Uterus (tissue), 4 donors: ENCODE results near the gene LOXL1. TPM values are rescaled to one million over a fixed set of nuclear protein-coding genes. Genes with fewer than 3 reads are reported as not detected.

ENCODE experiments used
- DNase-seq, 2 donors: peaks; one replicate each; pipeline ENCODE4 v3.0.0-alpha.2; 2019 to 2020
- H3K27ac ChIP-seq, 2 donors: fragments of 200-600 bp; sonication (generic); 1 replicate in 1 of 2; 2 replicates in 1 of 2; pipeline ENCODE4 v1.5.1; 2016 to 2018
- H3K27me3 ChIP-seq, 2 donors: fragments of 200-600 bp; sonication (generic); one replicate each; pipeline ENCODE4 v1.5.1; 2018 to 2019; ENCODE audit warnings: control low read depth in 1 of 2
- H3K36me3 ChIP-seq, 2 donors: fragments of 200-600 bp; sonication (generic); one replicate each; pipeline ENCODE4 v1.5.1; 2019; ENCODE audit warnings: control low read depth in 1 of 2
- H3K4me1 ChIP-seq, 2 donors: fragments of 200-600 bp; sonication (generic); one replicate each; pipeline ENCODE4 v1.5.1; 2018 to 2019; ENCODE audit warnings: control low read depth in 1 of 2
- H3K4me3 ChIP-seq, 2 donors: fragments of 200-600 bp; sonication (generic); 1 replicate in 1 of 2; 2 replicates in 1 of 2; pipeline ENCODE4 v1.5.1; 2018 to 2019; ENCODE audit warnings: mild to moderate bottlenecking in 1 of 2
- H3K9me3 ChIP-seq, 2 donors: fragments of 200-600 bp; sonication (generic); one replicate each; pipeline ENCODE4 v1.5.1; 2019; ENCODE audit warnings: control low read depth in 1 of 2
- POLR2A ChIP-seq, 2 donors: fragments of 450-650 bp; IDR thresholded peaks; one replicate each; pipeline ENCODE4 v1.6.1; 2016; ENCODE audit warnings: antibody characterized with exemption in 2 of 2, mild to moderate bottlenecking in 1 of 2, moderate library complexity in 1 of 2
- intact Hi-C: fragments of 100-400 bp; cut with DNase I; formaldehyde crosslinking; loops from one replicate; pipeline ENCODE4 v1.15.1; 2023; ENCODE audit warnings: low total_unique reads
- total RNA-seq, 4 donors: library from RNA; depleted of rRNA in 3 of 4; stranded (reverse); fragments of >200 nt in 3 of 4; gene quantifications; one replicate each; pipeline versions ENCODE4 v1.1.0 to v1.2.4, GENCODE V29; 2014 to 2023
- TF ChIP-seq, protein P1 (sequence below), 4 experiments: fragments of 200-600 bp in 2 of 4; fragments of 450-650 bp in 2 of 4; sonication (generic) in 2 of 4; IDR thresholded peaks; one replicate each; pipeline ENCODE4 v1.5.1; 2016 to 2019; ENCODE audit warnings: antibody characterized with exemption in 4 of 4, mild to moderate bottlenecking in 2 of 4, moderate library complexity in 1 of 4
- donor health status: DM: yes; HTN: yes; CAD: no.

The LOXL1 gene
- total RNA-seq, 4 donors from 2014 or later: 19.4 to 68.4 (median 33.1) TPM

DNA sequence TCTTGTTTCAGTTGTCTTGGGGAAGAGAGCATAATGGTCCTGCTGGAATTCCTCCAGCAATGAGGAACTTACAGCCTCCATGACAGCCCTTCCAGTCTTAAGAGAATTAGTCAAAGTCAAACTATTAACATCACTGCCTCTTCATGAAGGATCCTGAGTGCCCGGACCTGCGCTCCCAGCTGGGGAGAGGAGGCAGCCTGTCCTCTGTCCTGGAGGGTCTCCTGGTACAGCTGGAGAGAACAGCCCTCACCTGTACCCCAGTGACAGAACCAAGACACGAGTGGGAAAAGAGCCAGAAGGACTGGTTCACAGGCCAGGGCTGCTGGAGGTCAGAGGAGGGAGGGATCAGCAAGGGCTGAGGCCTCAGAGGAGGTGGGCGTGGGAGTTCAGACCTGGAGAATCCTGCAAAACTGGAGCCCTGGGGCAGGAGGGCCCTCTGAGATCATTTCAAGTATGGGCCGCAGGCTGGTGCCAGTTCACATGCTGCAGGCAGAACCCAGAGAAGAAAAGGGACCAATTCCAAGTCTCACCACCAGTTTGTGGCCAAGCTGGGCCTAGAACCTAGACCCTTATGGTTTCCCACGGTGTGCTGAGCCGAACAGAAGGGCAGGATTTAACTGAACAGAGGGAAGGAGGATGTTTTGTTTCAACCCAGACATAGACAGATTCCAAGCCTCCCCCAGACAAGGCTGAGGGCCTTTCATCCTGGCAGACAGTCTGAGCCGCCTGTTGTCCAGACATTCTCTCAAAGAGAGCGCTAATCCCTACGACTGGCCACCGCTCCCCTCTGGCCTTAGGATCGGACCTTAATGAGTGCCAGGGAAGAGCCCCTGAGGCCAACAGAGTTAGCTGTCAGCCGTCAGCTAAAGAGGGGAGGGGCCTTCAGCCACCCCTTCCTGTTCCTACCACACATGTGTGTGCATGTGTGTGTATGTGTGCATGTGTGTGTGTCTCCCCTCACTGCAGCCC lies 18.2 kb downstream of the LOXL1 start:
- Histone ChIP-seq H3K27ac (peak overlapping the region; percentile 45 to 55), H3K4me1 (peaks cover 0 to 19% of the 10 kb centered on the region in 2 donors), H3K9me3 (no peaks in the 10 kb centered on the region), H3K27me3 (no peaks in the 10 kb centered on the region), H3K4me3 (no peak overlapping the region), H3K36me3 (no peaks in the 10 kb centered on the region)
- TF ChIP-seq, protein P1, sequence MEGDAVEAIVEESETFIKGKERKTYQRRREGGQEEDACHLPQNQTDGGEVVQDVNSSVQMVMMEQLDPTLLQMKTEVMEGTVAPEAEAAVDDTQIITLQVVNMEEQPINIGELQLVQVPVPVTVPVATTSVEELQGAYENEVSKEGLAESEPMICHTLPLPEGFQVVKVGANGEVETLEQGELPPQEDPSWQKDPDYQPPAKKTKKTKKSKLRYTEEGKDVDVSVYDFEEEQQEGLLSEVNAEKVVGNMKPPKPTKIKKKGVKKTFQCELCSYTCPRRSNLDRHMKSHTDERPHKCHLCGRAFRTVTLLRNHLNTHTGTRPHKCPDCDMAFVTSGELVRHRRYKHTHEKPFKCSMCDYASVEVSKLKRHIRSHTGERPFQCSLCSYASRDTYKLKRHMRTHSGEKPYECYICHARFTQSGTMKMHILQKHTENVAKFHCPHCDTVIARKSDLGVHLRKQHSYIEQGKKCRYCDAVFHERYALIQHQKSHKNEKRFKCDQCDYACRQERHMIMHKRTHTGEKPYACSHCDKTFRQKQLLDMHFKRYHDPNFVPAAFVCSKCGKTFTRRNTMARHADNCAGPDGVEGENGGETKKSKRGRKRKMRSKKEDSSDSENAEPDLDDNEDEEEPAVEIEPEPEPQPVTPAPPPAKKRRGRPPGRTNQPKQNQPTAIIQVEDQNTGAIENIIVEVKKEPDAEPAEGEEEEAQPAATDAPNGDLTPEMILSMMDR (IDR thresholded peaks at IDR 0.05): no peak
- no peak for TF ChIP-seq POLR2A (IDR thresholded peaks at IDR 0.05)
- intact Hi-C loops: no loop called here
- DNase-seq: no peak

DNA sequence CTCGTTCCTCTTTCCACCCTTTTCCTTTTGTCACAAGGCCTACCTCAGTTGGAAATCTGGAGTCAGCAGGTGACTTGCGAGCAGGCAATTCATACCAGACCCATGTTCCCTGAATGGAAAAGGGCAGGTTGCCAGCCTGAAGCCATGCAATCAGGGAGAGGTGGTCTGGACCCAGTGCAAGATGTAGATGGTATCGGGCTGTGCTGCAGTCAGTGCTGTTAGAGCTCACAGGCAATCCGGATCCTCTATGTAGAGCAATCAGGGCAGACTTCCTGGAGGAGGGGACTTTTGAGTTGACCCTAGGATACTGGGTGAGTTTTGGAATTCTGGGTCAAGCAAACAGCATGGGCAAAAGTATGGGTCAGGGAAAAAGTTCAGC lies 18.9 kb downstream of the LOXL1 start:
- TF ChIP-seq, protein P1 (IDR thresholded peaks at IDR 0.05): no peak
- TF ChIP-seq POLR2A (IDR thresholded peaks at IDR 0.05): no peak
- no peak for DNase-seq
- Histone ChIP-seq H3K27ac (peak overlapping the region; percentile 45 to 55), H3K9me3 (no peaks in the 10 kb centered on the region), H3K27me3 (no peaks in the 10 kb centered on the region), H3K4me3 (no peak overlapping the region), H3K36me3 (no peaks in the 10 kb centered on the region), H3K4me1 (peaks cover 0 to 19% of the 10 kb centered on the region in 2 donors)
- intact Hi-C loops: no loop called here

DNA sequence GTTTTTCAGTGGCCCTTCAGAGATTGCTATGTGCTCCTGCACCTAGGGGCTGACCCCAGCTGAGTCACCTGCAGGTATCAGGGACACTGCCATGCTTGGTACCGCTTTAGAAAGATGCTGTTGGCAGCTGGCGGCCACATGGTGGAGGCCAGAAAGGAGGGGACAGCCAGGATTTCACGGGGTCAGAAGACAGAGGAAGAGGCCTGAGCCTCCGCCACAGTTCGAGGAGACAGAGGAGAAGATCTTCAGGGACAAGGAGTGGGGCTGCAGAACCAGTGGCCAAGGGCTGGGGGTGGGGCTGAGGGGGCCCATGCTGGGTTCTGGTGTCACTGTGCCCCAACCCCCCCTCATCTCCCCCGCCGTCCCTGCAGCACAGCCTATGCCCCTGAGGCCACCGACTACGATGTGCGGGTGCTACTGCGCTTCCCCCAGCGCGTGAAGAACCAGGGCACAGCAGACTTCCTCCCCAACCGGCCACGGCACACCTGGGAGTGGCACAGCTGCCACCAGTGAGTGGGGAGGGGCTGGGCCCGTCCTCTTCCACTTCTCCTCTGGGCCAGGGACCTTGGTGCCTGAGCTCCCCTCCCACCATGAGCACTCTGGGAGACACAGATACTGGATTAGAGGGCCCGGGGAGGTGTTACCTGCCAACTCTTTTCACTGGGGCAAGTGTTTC lies 19.9 kb downstream of the LOXL1 start:
- H3K27ac ChIP-seq: no peak overlapping the region
- DNase-seq: no peak
- H3K36me3 ChIP-seq: no peaks in the 10 kb centered on the region
- peaks cover 0 to 12% of the 10 kb centered on the region in 2 donors for H3K4me1 ChIP-seq
- intact Hi-C loops: no loop called here
- no peaks in the 10 kb centered on the region for H3K27me3 ChIP-seq
- H3K4me3 ChIP-seq: no peak overlapping the region
- TF ChIP-seq POLR2A (IDR thresholded peaks at IDR 0.05): no peak
- TF ChIP-seq, protein P1 (IDR thresholded peaks at IDR 0.05): no peak
- no peaks in the 10 kb centered on the region for H3K9me3 ChIP-seq

DNA sequence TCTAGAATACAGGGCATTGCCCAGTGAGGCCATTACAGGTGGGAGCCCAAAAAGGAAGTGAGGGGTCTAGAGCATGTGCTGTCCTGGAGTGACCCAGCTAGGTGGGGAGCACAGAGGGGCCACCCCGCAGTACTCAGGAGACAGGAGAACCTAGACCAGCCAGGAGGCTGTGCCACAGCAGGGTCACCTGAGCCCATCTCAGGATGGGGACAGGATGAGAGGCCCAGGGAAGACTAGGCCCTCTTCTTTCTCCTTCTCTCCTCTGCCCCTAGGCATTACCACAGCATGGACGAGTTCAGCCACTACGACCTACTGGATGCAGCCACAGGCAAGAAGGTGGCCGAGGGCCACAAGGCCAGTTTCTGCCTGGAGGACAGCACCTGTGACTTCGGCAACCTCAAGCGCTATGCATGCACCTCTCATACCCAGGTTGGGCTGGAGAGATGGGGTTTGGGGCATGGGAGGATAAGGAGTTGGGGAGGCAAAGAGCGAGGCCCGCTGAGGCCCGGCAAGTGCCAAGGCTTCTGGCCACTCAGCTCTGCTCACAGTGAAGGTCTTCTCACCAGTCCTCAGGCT lies 20.6 kb downstream of the LOXL1 start:
- no peak overlapping the region for H3K27ac ChIP-seq

More for the DNA sequence above, 20.6 kb downstream of the LOXL1 start:
- H3K9me3 ChIP-seq: no peaks in the 10 kb centered on the region
- no peak overlapping the region for H3K4me3 ChIP-seq
- peaks cover 5 to 16% of the 10 kb centered on the region in 2 donors for H3K4me1 ChIP-seq
- TF ChIP-seq, protein P1 (IDR thresholded peaks at IDR 0.05): no peak
- no peak for TF ChIP-seq POLR2A (IDR thresholded peaks at IDR 0.05)
- no peak for DNase-seq
- no peaks in the 10 kb centered on the region for H3K27me3 ChIP-seq
- H3K36me3 ChIP-seq: no peaks in the 10 kb centered on the region
- intact Hi-C loops: no loop called here
